HepG2 (cell line): Measurements from ENCODE around the gene RAB6C.

Source experiments
- ARNT ChIP-seq: fragments of 450-650 bp; IDR thresholded peaks from 2 replicates; pipeline ENCODE4 v1.6.1; 2017
- ELF4 ChIP-seq: sonication (generic); formaldehyde crosslinking; IDR thresholded peaks from 2 replicates; pipeline ENCODE4 v1.5.0; 2020; ENCODE audit warnings: missing genetic modification reagents, mild to moderate bottlenecking, moderate library complexity, borderline replicate concordance
- JUNB ChIP-seq: sonication (generic); formaldehyde crosslinking; IDR thresholded peaks from 2 replicates; pipeline ENCODE4 v1.8.0; 2022; ENCODE audit warnings: missing genetic modification reagents, mild to moderate bottlenecking, borderline replicate concordance
- POLR2AphosphoS5 ChIP-seq: IDR thresholded peaks from 2 replicates; pipeline ENCODE4 v1.6.1; 2012; ENCODE audit warnings: low read depth, low read length
- U2AF1 ChIP-seq: fragments of 200-400 bp; formaldehyde crosslinking; optimal IDR thresholded peaks from 2 replicates; pipeline ENCODE3; 2017; ENCODE audit warnings: mild to moderate bottlenecking, low read depth, low read length
- ZBTB1 ChIP-seq: sonication (generic); formaldehyde crosslinking; IDR thresholded peaks from 2 replicates; pipeline ENCODE4 v1.4.0; 2020; ENCODE audit warnings: missing genetic modification reagents, borderline replicate concordance
- ZNF253 ChIP-seq: sonication (generic); formaldehyde crosslinking; IDR thresholded peaks from 2 replicates; pipeline ENCODE4 v1.8.0; 2022; ENCODE audit warnings: mild to moderate bottlenecking, missing genetic modification reagents, borderline replicate concordance
- ZNF274 ChIP-seq: sonication (generic); formaldehyde crosslinking; IDR thresholded peaks from 2 replicates; pipeline ENCODE4 v1.5.1; 2020; ENCODE audit warnings: mild to moderate bottlenecking, missing genetic modification reagents
- ZNF749 ChIP-seq: sonication (generic); formaldehyde crosslinking; IDR thresholded peaks from 2 replicates; pipeline ENCODE4 v1.8.0; 2022; ENCODE audit warnings: mild to moderate bottlenecking, missing genetic modification reagents, moderate library complexity, borderline replicate concordance
- ZNF761 ChIP-seq: sonication (generic); formaldehyde crosslinking; conservative IDR thresholded peaks from 2 replicates; pipeline ENCODE4 v1.4.0; 2020; ENCODE audit warnings: mild to moderate bottlenecking, missing genetic modification reagents
- TF ChIP-seq, protein P1 (sequence below): IDR thresholded peaks from 2 replicates; pipeline ENCODE4 v1.6.1; 2018; ENCODE audit warnings: missing genetic modification reagents, mild to moderate bottlenecking, missing compliant biosample characterization

GRCh38 chr2:129936334-129936934, 43.0 kb upstream of the RAB6C start:
- TF ChIP-seq, protein P1, sequence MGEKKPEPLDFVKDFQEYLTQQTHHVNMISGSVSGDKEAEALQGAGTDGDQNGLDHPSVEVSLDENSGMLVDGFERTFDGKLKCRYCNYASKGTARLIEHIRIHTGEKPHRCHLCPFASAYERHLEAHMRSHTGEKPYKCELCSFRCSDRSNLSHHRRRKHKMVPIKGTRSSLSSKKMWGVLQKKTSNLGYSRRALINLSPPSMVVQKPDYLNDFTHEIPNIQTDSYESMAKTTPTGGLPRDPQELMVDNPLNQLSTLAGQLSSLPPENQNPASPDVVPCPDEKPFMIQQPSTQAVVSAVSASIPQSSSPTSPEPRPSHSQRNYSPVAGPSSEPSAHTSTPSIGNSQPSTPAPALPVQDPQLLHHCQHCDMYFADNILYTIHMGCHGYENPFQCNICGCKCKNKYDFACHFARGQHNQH (CRISPR knock-in tag): no peak
- no peak for TF ChIP-seq ARNT
- TF ChIP-seq ZNF253: no peak
- no peak for TF ChIP-seq ZNF761
- TF ChIP-seq U2AF1: no peak
- no peak for TF ChIP-seq JUNB (CRISPR knock-in tag)
- TF ChIP-seq ZNF749 (CRISPR knock-in tag): no peak
- no peak for TF ChIP-seq ELF4
- no peak for TF ChIP-seq POLR2AphosphoS5
- no peak for TF ChIP-seq ZBTB1 (CRISPR knock-in tag)
- no peak for TF ChIP-seq ZNF274 (CRISPR knock-in tag)
